NCI-H2029 treated with DMSO at 0.1 percent for 48 hours (cell line): Measurements from ENCODE around the gene SLC16A6.
"Not testable (repeated sequence)": the region's sequence is repeated elsewhere in the genome, so short reads cannot be mapped to it uniquely, and the experiment has no call there.

Source experiments
- DNase-seq: peaks from one replicate; lab custom pipeline; 2025; lab: John Stamatoyannopoulos, UW

SLC16A6 gene

GRCh38 chr17:68247445-68248198, 43.3 kb downstream of the SLC16A6 start, which contains the start of gene AMZ2:
AMZ2 (plus strand) TSS chr17:68248043; CDS start chr17:68250188, 2,145 bp downstream.
- peak; percentile 43 for DNase-seq

GRCh38 chr17:68246271-68247028, 44.5 kb downstream of the SLC16A6 start:
- DNase-seq = no peak

GRCh38 chr17:68239632-68240366, 51.1 kb downstream of the SLC16A6 start:
- DNase-seq = no peak

GRCh38 chr17:68238871-68239253, 52.1 kb downstream of the SLC16A6 start:
- no peak for DNase-seq

DNA sequence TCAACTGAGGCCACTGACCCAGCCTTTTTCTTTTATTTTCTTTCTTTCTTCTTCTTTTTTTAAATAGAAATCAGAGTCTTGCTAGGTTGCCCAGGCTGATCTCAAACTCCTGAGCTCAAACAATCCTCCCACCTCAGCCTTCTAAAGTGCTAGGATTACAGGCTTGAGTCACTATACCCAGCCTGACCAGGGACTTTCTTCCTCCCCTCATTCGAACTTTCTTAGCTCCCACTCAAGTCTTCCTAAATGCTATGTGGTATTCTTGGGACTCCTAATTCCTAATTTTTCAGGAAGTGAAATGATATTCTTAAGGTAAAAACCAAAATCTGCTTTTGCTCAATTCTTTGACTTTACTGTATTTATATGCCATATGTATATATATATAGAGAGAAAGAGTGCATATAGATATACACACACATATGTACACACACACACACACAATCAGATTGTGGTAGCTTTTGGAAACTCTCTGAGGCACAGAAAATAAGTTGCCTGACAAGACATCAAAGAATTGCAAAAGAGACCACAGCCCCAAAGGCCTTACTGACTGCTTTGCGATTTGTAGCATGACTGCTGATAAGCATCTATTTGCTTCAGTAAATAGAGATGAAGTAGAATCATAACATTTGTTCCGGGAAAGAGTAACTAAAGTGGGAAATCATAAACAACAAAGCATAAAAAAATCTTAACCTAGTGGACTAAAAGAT, 52.6 kb downstream of the SLC16A6 start:
- DNase-seq = no peak

DNA sequence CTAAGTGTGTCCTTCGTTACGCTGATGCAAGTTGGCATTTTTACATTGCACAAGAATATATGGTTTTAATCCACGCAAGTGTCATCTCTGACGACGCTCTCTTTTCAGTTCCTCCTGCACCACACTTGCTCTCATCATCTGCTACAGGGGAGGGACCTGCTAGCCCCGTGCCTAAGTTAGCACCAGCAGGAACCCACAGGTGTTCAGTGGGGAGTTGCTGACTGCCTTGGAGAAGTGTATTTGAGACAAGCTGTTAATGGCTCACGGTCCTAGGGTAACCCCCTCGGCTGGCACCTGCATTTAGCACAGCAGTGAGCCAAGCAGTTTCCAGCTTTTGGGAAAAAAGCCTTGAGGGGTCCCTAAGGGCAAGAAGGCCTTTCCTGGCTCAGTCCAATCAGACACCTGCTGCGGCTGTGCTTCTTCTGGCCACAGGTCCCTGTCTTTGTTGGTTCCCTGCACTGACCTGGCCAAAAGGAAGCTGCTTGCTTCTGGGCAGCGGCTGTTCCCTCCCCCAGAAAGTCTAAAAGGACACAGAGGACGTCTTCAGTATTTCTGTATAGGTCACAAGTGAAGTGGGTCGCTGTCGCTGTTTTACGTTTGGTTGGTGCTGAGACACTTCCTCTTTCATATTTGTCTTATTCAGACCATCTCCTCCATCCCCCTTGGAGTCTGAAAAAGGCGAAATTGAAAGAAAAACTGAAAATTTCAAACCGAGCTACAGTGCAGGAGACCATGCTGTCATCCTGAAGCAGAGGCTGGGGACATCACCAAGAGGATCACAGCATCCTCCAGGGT, 53.4 kb downstream of the SLC16A6 start:
- DNase-seq = not testable (repeated sequence)

GRCh38 chr17:68235336-68235791, 55.6 kb downstream of the SLC16A6 start:
- DNase-seq = not testable (repeated sequence)

- DNase-seq = not testable (repeated sequence)
These were observed 56.1 kb downstream of the SLC16A6 start for GRCh38 chr17:68234726-68235335.

DNA sequence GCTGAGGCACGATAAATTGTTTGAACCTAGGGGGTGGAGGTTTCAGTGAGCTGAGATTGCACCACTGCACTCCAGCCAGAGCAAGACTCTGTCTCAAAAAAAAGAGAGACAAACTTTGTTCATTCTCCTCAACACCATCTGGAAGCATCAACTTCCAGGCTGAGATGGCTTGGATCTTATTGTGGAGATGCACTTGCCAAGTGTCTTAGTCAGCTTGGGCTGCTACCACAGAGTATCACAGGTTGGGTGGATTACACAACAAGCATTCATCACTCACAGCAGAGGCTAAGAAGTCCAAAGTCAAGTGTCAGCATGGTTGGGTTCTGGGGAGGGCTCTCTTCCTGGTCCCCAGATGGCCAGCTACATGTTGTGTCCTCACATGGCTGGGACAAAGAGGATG, 58.2 kb downstream of the SLC16A6 start:
- DNase-seq = not testable (repeated sequence)

DNA sequence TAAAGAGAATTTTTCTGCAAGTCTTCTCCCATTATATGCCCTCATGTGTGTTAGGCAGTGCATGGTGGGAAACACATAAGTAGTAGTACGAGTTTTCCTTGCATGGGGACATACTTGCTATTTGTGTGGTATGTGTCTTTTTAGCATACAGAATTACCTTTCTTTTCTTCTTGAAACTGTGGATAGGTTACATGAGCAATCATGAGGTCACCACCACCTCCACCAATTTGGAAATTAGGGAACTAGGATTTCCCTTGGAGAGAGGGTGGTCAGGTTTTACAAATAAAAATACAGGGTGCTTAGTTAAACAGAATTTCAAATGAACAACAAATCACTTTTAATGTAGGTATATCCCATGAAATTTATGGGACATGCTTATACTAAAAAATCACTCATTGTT, 59.4 kb downstream of the SLC16A6 start:
- DNase-seq = no peak

GRCh38 chr17:68231131-68231530, 59.8 kb downstream of the SLC16A6 start:
- not testable (repeated sequence) for DNase-seq

GRCh38 chr17:68229619-68230018, 61.3 kb downstream of the SLC16A6 start:
- no peak for DNase-seq

- DNase-seq = no peak
These were observed 61.9 kb downstream of the SLC16A6 start for GRCh38 chr17:68228817-68229570.

GRCh38 chr17:68228039-68228680, 62.8 kb downstream of the SLC16A6 start:
- not testable (repeated sequence) for DNase-seq

DNA sequence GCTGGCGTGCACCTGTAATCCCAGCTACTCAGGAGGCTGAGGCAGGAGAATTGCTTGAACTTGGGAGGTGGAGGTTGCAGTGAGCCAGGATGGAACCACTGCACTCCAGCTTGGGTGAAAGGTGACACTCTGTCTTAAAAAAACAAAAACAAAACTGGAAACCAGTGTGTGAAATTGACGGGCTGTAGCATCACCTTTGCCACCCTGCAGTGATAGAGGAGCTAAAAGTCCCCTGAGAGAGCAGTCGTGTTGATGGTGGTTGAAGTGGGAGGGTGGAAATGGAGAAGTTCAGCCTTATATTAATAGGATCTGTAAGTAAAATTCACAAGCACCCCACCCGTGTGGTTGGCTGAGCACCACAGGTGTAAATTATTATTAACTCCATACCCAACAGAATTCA, 65.9 kb downstream of the SLC16A6 start:
- DNase-seq = not testable (repeated sequence)

DNA sequence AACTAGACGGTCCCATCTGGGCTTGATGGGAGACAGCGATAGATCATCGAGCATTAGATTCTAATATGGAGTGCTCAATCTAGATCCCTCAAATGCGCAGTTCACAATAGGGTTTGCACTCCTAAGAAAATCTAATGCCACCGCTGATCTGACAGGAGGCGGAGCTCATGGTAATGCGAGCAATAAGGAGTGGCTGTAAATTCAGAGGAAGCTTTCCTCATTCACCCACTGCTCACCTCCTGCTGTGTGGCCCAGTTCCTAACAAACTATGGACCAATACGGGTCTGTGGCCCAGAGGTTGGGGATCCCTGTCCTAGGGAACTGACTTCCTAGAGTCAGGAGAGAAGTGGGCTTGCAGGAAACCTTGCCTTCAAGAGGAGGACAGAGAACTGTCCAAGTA, 68.3 kb downstream of the SLC16A6 start:
- no peak for DNase-seq

DNA sequence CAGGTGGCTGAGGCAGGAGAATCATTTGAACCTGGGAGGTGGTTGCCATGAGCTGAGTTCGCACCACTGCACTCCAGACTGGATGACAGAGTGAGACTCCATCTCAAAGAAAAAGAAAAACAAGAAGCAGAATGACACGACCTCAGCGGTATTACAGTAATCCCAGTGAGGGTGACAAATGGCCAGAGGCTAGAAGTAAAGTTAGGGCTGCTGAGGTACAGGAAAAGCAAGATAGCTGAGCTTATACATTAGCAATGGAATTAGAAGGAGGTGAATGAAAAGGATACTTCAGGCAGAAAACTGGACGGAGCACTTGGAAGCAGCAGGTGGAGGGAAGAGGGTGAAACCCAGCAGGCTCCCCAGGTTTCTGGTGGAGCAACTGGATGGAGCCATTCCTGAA, 69.1 kb downstream of the SLC16A6 start:
- no peak for DNase-seq

DNA sequence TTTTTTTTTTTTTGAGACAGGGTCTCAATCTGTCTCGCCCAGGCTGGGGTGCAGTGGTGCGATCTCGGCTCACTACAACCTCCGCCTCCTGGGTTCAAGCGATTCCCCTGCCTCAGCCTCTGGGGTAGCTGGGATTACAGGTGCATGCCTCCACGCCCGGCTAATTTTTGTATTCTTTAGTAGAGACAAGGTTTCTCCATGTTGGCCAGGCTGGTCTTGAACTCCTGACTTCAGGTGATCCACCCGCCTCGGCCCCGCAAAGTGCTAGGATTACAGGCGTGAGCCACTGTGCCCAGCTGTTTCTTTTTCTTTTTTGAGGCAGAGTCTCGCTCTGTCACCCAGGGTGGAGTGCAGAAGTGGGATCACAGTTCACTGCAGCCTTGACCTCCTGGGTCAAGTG, 70.1 kb downstream of the SLC16A6 start:
- DNase-seq = not testable (repeated sequence)

DNA sequence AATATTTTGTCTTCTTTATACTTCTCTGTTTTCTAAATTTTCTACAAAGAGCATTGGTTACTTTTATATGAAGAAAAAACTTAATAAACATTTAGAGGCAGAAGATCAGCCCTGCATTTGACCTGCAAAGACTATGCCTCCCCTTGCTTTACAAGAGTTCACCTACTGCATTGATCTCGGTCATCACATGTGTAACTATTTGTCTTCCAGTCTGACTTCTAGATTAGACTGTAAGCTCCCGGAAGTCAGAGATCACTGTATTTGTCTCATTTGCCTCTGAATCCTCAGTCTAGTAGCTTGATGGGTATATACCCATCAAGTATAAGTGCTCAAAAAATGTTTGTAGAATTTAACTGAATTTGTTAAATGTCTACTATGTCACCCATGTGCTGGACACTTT, 70.7 kb downstream of the SLC16A6 start:
- not testable (repeated sequence) for DNase-seq
